ENCODE data around the gene DRC7.

The DRC7 gene

GRCh38 chr16:57694725-57695679 lies at the start of gene DRC7:
Gene DRC7, plus strand, starts transcription at chr16:57694806. Its CDS starts 3,144 bp downstream, at chr16:57697950.
- DNase-seq (ENCODE audit: low read depth, low spot score) = peak; percentile 50

GRCh38 chr16:57645169-57645568 lies 49.4 kb upstream of the DRC7 start:
- no peak for DNase-seq (ENCODE audit: low read depth, low spot score)

GRCh38 chr16:57645691-57646387 lies 48.8 kb upstream of the DRC7 start:
- DNase-seq (ENCODE audit: low read depth, low spot score) = no peak

- DNase-seq (ENCODE audit: low read depth, low spot score) = no peak
Observed at GRCh38 chr16:57646388-57647039, 48.1 kb upstream of the DRC7 start.

- no peak for DNase-seq (ENCODE audit: low read depth, low spot score)
Observed at GRCh38 chr16:57647136-57647875, 47.3 kb upstream of the DRC7 start.

GRCh38 chr16:57648125-57648524 lies 46.5 kb upstream of the DRC7 start:
- DNase-seq (ENCODE audit: low read depth, low spot score) = no peak

GRCh38 chr16:57648581-57649442 lies 45.8 kb upstream of the DRC7 start:
- DNase-seq (ENCODE audit: low read depth, low spot score) = peak; percentile 47

GRCh38 chr16:57649443-57649751 lies 45.2 kb upstream of the DRC7 start:
- no peak for DNase-seq (ENCODE audit: low read depth, low spot score)

GRCh38 chr16:57649846-57650245 lies 44.8 kb upstream of the DRC7 start:
- DNase-seq (ENCODE audit: low read depth, low spot score) = no peak

- DNase-seq (ENCODE audit: low read depth, low spot score) = no peak
Observed at GRCh38 chr16:57651344-57652333, 43.0 kb upstream of the DRC7 start.

- no peak for DNase-seq (ENCODE audit: low read depth, low spot score)
Observed at GRCh38 chr16:57652695-57653471, 41.7 kb upstream of the DRC7 start.

- DNase-seq (ENCODE audit: low read depth, low spot score) = no peak
Observed at GRCh38 chr16:57653936-57654335, 40.7 kb upstream of the DRC7 start.

GRCh38 chr16:57656342-57656955 lies 38.2 kb upstream of the DRC7 start:
- DNase-seq (ENCODE audit: low read depth, low spot score) = no peak

- no peak for DNase-seq (ENCODE audit: low read depth, low spot score)
Observed at GRCh38 chr16:57657228-57657627, 37.4 kb upstream of the DRC7 start.

GRCh38 chr16:57658130-57658877 lies 36.3 kb upstream of the DRC7 start:
- no peak for DNase-seq (ENCODE audit: low read depth, low spot score)

GRCh38 chr16:57658878-57659674 lies 35.5 kb upstream of the DRC7 start:
- no peak for DNase-seq (ENCODE audit: low read depth, low spot score)

All from iPS DF 19.7 (cell line).